ENCODE results near the gene SORCS2.

Gene SORCS2

DNA sequence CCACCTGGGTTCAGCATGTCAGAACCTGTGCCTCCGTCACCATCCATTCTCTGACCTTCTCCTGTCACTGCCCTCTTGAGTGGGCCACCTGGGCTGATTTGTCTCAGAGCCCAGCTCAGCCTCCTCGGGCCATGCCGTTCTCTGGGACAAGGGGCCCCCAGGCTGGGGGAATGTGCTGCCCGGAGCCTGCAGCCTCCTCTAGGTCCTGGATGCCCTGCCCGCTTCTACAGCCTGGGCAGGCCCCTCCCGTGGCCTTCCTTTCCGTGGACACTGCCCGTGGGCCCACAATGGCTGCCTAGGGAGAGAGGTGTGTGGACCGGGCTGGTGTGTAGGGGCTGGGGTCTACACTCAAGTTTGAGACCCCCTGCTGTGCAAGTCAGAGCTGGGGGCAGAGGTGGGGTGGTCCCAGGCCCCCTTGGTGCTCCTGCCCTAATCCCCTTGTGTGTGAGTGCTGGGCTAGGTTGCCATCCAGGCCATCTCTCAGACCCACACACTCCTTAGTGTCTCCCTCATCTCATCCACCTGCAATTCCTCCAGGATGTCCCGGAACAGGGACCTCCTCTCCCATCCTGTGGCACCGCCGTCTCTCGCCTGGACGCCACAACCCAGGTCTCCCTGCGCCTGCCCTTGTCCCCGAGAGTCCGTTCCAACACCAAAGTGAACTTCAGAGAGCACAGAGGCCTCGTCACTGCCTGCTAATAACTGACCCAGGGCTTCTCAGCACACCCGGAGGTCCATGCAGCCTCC, 230.0 kb downstream of the SORCS2 start:
- DNase-seq: no peak

GRCh38 chr4:7422898-7423180, 230.5 kb downstream of the SORCS2 start:
- DNase-seq: no peak

GRCh38 chr4:7423391-7423790, 231.1 kb downstream of the SORCS2 start:
- no peak for DNase-seq

DNA sequence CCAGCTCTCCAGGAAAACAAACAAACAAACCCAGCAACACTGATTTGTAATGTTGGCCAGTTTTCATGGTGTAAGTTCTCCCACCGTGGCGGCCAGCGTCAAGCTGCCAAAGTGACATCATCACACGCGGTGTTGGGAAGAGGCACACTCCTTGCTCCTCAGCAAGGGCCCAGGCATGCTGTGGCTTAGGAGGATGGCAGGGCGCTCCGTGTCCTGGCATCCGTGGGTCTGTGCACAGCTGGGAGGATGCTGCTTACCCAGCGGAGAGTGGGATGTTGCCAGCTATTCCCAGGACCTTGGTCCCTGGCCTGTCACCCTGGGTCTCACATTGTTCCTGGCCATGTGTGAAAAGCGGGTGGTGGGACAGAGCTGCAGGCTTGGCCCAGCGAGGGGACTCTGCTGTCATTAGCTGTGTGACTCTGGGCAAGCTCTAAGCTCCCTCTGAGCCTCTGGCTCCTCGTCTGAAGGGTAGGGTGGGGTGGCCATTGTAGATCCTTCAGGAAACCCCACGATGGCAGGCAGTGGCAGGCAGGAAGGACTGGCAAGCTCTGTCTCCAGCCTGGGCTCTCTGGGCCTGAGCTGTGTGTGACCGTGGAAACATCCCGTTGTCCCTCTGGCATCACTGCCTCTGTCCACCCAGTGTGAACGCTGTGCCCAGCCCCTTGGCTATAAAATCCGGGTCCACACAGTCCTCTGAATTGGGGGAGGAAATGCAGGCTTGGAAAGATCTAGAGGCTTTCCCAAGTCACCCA, 231.6 kb downstream of the SORCS2 start:
- DNase-seq: no peak

- DNase-seq: no peak
Observed at GRCh38 chr4:7424553-7425111, 232.3 kb downstream of the SORCS2 start.

- DNase-seq: no peak
Observed at GRCh38 chr4:7425124-7425523, 232.8 kb downstream of the SORCS2 start.

GRCh38 chr4:7425591-7426468, 233.5 kb downstream of the SORCS2 start:
- DNase-seq: no peak

- no peak for DNase-seq
Observed at GRCh38 chr4:7426525-7427171, 234.3 kb downstream of the SORCS2 start.

DNA sequence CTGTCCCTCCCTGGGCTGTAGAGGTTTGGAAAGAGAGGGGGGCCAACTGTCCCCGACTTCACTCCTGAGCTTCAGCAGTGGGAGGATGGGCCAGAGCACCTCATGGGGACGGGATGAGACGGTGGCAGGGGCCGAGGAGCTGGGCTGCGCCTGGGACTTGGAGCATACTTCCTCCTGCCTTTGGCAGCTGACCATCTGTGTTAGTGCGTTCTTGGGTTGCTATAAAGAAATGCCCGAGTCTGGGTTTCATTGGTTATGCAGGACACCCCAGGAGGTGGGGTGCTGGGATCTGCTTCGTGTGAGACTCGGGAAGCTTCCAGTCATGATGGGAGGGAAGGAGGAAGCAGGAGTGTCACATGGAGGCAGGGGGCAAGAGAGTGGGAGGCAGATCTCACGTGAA, 235.0 kb downstream of the SORCS2 start:
- DNase-seq: no peak

GRCh38 chr4:7427831-7428260, 235.5 kb downstream of the SORCS2 start:
- no peak for DNase-seq

GRCh38 chr4:7428261-7429068, 236.1 kb downstream of the SORCS2 start:
- no peak for DNase-seq

GRCh38 chr4:7429069-7429416, 236.7 kb downstream of the SORCS2 start:
- DNase-seq: no peak

- no peak for DNase-seq
Observed at GRCh38 chr4:7429601-7430078, 237.3 kb downstream of the SORCS2 start.

GRCh38 chr4:7430368-7430964, 238.1 kb downstream of the SORCS2 start:
- no peak for DNase-seq

GRCh38 chr4:7430965-7431695, 238.8 kb downstream of the SORCS2 start:
- no peak for DNase-seq

GRCh38 chr4:7431696-7432530, 239.6 kb downstream of the SORCS2 start:
- DNase-seq: no peak

GRCh38 chr4:7432531-7433375, 240.4 kb downstream of the SORCS2 start:
- DNase-seq: no peak

DNA sequence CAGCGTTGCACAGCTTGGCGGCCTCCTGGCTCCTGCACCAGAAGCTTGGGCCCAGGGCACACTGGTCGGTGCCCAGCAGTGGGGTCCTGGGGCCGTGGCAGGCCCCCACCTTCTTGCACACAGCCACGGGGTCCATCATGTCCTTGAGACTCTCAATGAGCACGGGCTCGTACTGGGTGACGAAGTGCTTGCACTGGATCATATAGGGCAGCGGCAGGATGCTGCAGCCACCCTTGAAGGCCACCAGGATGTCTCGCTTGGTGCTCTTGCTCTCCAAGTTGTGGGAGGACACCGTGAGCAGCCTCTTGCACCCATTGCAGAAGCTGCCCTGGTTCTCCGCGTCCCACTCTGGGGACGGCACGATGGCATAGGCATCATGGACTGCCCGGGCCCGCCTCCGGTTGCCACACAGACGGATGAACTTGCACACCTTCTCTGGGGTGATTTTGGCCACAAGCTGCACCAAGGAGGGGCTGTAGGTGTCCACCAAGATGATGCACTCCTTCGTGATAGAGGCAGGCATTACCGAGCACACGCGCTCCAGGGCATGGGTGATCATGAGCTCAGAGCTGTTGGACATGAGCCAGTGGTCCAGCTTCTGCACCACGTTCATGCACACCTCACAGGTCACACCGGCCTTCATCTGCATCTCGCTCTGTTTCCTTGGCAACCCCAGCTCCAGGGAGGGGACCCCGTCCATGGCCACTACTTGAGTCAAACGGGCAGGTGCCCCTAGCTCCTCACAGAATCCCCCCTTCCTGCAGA, 241.2 kb downstream of the SORCS2 start:
- DNase-seq: no peak
